Epithelial cell of proximal tubule (primary cell): ENCODE measurements around the gene VANGL1. TPM values are rescaled to one million over a fixed set of nuclear protein-coding genes. Genes with fewer than 3 reads are reported as not detected.

Source experiments
- DNase-seq: peaks from one replicate; pipeline ENCODE4 v3.0.0-alpha.2; 2011; ENCODE audit warnings: low read depth
- H3K4me3 ChIP-seq: 2 replicates; pipeline ENCODE4 v1.5.1; 2011; ENCODE audit warnings: low read depth, mild to moderate bottlenecking, low read length
- CTCF ChIP-seq: conservative IDR thresholded peaks from 2 replicates; pipeline ENCODE4 v1.5.1; 2012; ENCODE audit warnings: low read depth, mild to moderate bottlenecking, low read length
- total RNA-seq: library from RNA; depleted of rRNA; stranded (reverse); fragments of >200 nt; gene quantifications from 2 replicates; pipeline ENCODE4 v1.2.3, GENCODE V29; 2015

VANGL1 gene
- total RNA-seq, 1 donor from 2014 or later = 16.1 TPM

- no peak overlapping the region for H3K4me3 ChIP-seq
- DNase-seq = no peak
- TF ChIP-seq CTCF = no peak
These were observed 24.4 kb downstream of the VANGL1 start for GRCh38 chr1:115666206-115666605.

- no peak for TF ChIP-seq CTCF
- no peak for DNase-seq
- no peak overlapping the region for H3K4me3 ChIP-seq
These were observed 24.9 kb downstream of the VANGL1 start for GRCh38 chr1:115666702-115667101.

- TF ChIP-seq CTCF = no peak
- DNase-seq = no peak
These were observed 26.8 kb downstream of the VANGL1 start for GRCh38 chr1:115668579-115668978.

GRCh38 chr1:115669002-115669673, 27.4 kb downstream of the VANGL1 start:
- no peak for DNase-seq
- TF ChIP-seq CTCF = no peak
- no peak overlapping the region for H3K4me3 ChIP-seq

More at GRCh38 chr1:115668579-115668978, 26.8 kb downstream of the VANGL1 start:
- no peak overlapping the region for H3K4me3 ChIP-seq

- TF ChIP-seq CTCF = no peak
- DNase-seq = no peak
- H3K4me3 ChIP-seq = no peak overlapping the region
These were observed 28.1 kb downstream of the VANGL1 start for GRCh38 chr1:115669886-115670285.

- DNase-seq = no peak
- TF ChIP-seq CTCF = no peak
- no peak overlapping the region for H3K4me3 ChIP-seq
These were observed 28.9 kb downstream of the VANGL1 start for GRCh38 chr1:115670476-115671175.
